IPS DF 19.7 (cell line): Measurements from ENCODE around the gene MDFIC.
A peak's percentile ranks its signal among the peaks of the same experiment; 100 is the strongest.
"Not testable (repeated sequence)": the region's sequence is repeated elsewhere in the genome, so short reads cannot be mapped to it uniquely, and the experiment has no call there.

Source experiments
- DNase-seq: peaks from one replicate; pipeline ENCODE4 v3.0.0-alpha.2; 2013; ENCODE audit warnings: low read depth, low spot score

Gene MDFIC, protein sequence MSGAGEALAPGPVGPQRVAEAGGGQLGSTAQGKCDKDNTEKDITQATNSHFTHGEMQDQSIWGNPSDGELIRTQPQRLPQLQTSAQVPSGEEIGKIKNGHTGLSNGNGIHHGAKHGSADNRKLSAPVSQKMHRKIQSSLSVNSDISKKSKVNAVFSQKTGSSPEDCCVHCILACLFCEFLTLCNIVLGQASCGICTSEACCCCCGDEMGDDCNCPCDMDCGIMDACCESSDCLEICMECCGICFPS

DNA sequence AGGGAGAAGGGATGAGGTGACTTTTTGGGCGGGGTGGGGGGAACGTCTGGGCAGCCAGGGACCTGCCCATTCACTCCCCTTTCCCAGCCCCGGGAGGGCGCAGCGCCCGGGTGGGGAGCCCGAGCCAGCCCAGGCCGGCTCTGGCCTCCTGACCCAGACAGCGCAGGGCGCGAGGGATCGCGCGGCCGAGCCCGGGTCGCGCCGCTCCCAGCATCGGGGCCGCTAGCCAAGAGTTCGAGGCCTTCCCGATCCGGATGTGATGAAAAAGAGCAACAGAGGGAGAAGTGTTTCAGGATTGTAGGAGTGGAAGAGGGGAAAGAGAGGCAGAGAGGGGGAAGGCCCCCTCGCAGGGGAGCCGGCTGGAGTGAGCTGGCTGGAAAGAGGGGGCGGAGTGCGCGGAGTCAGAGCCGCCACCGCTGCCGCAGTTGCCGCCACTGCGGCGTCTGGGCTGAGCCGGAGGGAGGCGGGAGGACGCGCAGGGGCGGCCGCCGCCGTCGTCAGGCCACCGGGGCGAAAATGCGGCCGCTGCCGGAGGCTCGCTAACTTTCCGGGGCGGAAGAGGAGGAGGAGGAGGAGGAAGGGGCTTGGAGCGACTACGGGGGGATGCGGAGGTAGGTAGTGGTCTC, at the start of gene MDFIC:
Gene MDFIC (plus strand): TSS at position 69 of the 626 bp plus-strand sequence. CDS start 940 bp downstream, outside the sequence.
- no peak for DNase-seq

DNA sequence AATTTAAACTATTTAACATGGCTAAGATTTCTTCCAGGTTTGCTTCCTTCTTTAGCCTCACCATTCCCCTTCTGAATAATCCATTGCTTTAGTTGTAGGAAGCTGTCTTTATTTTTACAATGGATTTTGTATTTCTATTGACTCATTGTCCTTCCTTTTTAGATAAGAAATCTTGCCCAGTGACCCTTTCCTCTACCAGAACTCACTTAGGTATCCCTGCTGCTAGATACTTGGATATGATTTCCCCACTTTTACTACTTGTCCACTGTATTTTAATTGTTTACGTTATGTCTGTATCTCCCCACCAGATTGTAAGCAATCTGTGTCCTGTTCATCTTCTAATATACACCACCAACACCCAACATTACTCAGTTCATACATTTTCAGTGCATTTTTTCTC, 47.7 kb upstream of the MDFIC start:
- no peak for DNase-seq

DNA sequence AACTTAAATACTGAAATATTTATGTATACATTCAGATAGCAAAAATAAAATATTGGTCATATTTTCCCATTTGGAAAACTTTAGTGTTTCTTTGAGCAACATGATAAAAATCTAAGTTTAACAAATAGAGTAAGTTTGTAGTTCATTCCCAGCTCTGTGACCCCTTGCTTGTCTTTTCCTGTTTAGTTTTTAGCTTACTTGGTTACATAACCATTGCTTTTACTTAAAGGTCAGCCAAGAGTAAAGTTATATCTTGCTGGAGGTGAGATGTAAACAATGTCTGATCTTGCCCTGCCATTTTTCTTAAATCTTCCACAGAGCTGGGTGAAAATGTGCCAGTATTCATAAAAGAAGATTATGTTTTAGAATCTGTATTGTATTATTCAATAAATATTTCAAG, 46.7 kb upstream of the MDFIC start:
- no peak for DNase-seq

DNA sequence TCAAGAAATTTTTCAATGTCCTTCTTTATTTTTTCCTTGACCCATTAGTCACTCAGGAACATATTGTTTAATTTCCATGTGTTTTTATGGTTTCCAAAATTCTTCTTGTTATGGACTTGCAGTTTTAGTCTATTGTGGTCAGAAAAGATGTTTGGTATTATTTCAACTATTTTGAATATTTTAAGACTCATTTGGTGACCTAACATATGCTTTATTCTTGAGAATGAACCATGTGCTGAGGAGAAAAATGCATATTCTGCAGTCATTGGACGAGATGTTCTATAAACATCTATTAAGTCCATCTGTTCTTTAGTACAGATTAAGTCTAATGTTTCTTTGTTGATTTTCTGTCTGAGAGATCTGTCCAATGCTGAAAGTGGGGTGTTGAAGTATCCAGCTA, 42.3 kb upstream of the MDFIC start:
- DNase-seq: no peak

DNA sequence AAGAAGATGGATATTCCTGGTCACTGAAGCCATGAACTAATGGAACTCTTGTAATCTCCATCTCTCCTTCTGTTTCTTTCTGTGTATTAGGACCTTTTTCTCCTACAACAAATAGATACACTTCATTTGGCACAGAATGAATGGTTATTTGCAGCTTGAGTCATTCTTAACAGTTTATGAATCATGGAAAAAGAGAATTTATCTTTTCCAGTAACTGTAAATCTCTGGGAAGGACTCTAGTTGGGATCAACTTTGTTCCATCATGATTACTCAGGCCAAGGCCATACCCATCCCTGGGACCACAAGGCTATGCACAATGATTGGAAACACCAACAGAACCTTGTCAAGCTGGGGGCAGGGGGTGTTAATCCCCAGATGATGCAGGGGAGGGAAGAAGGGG, 36.1 kb upstream of the MDFIC start:
- DNase-seq: no peak

DNA sequence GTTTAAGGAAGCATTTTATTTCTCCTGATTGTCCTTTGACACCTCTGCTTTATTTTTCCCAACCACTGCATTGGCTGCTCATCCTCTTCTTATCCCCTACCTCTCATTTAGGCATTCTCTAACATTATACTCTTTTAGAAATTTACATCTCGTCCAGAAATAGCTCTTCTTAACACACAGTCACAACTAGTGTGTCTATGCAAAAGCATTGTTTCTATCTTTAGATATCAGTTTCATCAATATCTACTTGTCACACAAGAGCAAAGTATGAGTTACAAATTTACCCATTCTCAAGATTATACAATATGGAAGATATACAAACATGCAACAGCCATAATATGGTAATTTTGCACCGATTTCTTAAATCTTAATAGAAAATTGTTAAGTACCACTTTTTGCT, 35.7 kb upstream of the MDFIC start:
- DNase-seq: no peak

DNA sequence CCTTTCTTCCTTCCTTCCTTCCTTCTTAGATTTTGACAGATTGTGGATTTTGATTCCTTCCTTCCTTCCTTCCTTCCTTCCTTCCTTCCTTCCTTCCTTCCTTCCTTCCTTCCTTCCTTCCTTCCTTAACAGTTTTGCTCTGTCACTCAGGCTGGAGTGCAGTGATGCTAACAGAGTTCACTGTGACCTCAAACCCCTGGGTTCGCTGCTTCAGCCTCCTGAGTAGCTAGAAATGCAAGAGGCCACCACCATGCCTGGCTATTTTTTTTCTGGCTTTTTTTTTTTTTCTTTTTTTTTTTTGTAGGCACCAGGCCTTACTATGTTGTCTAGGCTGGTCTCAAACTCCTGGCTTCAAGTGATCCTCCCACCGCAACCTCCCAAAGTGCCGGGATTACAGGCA, 32.8 kb upstream of the MDFIC start:
- DNase-seq: not testable (repeated sequence)

DNA sequence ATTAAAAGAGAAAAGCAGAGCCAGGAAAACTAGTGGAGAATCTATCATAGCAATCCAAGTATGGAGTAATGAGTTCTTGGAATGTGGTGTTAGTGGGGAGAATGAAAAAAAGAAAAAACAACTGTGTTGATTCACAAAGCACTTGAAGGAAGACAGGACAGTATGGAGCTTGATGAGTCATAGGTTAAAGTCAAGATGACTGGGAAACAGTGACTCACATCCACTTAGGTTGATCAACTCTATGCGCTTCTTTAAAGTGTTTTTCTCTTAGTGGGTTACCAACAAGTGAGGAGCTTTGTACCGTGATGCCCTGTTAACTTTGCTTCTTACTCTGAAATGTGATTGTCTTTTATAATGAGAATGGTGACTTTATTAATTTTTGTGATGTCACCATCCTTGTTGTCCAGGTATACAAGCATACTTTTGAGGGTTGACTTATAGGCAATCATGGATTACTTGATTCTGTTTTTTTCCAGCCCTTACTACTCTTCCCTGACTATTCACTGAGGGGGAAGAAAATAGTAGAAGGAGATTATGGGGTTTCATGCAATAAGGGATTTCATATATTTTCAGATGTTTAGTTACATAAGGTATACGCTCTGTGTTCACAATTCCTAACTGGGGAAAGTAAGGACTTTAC, 32.1 kb upstream of the MDFIC start:
- peak; percentile 48 for DNase-seq

DNA sequence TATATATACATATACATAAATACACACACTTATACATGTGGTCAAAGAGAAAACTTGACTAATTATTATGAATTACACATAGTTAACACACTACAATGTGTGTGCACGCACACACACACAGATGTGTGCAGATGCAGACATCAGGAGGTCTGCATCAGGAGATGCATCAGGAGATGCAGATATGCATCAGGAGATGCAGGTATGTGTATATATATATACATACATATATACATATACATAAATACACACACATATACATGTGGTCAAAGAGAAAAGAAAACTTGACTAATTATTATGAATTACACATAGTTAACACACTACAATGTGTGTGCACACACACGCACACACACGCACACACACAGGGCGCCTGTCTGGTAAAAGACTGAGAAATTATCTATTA, 31.3 kb upstream of the MDFIC start:
- no peak for DNase-seq

DNA sequence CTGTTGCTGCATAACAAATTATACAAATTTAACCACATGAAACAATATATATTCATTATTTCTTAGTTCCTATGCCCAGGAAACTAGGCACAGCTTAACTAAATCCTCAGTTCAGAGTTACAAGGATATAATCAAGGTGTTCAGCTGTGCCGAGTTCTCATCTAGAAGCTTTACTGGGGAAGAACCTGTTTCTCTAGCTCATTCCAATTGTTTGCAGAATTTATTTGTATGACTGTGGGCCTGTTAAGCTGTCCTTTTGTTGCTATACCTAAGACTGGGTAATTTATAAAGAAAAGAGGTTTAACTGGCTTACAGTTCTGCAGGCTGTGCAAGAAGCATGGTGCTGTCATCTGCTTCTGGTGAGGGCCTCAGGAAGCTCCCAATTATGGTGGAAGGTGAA, 21.8 kb upstream of the MDFIC start:
- no peak for DNase-seq

DNA sequence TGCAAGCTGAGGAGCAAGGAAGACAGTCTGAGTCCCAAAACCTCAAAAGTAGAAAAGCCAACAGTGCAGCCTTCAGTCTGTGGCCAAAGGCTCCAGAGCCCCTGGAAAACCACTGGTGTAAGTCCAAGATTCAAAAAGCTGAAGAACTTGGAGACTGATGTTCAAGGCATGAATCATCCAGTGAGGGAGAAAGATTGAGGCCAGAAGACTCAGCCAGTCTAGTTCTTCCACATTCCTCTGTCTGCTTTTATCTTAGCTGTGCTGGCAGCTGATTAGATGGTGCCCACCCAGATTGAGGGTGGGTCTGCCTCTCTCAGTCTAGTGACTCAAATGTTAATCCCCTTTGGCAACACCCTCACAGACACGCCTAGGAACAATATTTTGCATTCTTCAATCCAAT, 20.1 kb upstream of the MDFIC start:
- DNase-seq: no peak

DNA sequence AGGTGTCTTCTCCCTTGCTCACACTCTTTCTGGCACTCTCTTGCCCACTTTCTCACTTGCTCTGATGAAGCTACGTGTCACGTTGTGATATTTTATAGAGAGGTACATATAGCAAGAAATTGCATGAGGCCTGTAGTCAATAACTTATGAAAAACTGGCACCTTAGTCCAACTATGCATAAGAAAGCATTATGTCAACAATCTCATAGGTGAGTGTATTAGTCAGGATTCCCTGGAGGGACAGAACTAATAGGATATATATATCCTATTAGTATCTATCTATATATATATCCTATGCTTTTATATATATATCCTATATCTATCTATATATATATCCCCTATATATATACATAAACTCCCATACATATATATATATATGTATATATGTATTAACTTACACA, 18.8 kb upstream of the MDFIC start:
- no peak for DNase-seq

DNA sequence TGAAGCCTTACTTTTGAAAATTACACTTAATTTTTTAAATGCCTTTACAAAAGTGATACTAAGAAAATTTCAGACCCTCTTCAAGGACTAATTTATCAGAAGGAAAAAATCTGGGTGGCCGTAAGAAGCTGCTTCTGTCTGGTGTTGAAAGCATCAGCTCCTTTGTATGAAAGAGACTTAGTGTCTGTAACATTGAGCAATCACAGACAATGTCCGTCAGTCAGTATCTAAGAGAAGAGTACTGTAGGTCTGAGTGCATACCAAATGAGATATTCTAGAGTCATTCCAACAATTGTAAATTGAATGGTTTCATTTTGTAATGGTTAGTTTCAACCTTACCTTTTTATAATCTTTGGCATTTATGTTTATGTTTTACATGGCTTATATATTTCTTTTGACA, 11.1 kb upstream of the MDFIC start:
- no peak for DNase-seq

DNA sequence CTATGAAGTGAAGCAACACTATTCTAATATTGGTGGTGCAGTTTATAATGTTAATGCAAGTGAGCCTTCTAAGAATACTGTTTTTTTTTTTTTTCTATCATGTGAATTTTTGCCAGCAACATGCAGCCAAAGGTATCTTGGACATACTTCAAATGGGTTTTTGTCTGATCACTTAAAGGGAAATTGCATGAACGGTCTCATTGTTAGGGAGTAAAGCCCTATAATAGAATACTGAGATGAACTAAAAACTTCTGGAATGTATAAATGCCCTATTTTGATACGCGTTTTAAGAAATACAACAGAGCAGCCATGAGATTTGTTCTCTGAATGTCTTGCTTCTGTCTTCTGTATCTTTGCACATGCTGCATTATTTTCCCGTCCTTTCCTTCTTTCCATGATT, 10.5 kb upstream of the MDFIC start:
- no peak for DNase-seq

DNA sequence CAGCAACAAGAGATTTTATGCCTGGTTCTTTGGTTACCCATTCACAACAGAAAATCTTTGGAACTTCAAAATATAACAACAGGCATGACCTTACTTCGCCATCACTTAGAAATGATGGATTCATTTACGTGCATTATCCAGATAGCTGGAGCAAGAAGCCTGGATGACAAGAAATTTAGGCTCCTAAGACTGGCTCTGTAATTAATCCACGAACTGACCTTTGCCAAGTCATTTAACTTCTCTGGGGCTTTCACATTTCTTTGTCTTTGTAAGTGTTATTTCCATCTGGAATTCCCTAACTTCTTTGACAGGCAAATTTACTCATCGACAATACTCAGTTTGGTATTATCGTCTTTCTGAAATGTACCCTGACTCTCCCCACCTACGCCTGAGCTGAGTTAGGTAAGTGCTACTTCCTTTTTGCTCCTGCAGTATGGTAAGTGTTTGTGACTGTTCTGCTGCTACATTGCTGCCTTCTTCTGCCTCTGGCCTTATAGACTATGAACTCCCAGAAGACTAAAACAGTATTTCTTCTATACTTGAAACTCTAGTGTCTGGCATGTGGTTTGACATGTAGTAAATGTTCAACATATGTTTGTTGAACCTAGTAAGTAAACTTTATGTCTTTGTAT, 5.5 kb upstream of the MDFIC start:
- no peak for DNase-seq

DNA sequence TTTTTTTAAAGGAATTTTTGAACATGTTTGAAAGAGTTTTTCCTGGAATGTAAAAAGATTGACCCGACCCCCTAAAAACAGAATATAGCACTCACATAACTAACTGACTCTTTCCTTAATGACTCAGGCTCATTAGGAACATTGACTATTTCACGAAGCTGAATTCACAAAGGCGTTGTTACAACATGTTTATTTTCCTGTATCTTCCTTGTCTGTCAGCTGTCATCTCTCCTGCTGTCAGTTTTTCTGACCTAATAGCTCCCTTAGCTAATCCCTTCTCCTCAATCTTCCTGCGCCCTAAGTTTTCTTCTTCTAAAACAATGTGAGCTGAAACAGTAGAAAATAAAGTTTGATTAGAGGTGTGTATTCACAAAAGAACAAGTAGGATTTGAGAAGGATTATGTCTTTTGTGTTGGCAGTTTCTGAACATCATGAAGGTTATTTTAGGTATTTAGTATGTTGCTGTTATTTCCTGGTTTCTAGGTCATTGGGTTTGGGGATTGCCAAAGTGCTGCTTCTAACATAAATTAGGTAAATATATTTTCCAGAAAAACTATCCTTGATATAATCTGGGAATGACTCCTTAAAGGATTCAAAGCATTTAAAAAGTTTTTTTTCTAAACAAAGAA, 4.6 kb upstream of the MDFIC start:
- no peak for DNase-seq

DNA sequence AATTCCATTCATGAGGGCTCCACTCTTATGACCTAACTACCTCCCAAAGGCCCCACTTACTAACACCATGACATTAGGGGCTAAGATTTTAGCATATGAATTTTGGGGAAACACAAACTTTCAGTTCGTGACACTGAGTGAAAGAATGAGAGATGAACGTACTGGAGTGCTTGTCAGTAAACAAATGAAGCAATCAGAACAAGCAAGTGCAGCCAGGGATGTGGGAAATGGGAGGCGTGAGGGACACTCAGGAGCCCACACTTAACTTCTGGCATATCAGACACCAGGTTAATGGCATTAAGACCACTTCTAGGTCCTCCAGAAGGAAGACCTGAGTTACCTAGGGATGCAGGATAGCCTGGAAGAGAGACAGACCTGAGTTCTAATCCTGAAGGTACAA, 2.3 kb upstream of the MDFIC start:
- no peak for DNase-seq

DNA sequence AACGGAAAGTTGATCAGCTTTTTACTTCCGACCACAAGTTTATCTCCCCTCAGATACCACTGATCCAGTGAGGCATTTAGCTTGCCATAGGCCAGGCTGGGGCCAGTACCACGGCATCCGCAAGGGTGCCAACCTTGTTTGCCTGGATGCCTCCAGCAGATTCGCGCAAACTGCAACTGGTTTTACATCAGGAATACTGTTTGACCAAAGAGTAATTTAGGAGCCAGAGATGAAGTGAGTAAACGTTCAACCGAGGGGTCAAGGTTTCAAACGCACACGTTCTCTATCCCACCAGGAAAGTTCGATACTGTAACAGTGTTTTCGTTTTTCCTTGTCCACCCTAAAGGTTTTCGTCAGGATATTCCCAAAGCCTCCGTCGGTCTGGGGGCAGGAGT, 266 bp upstream of the MDFIC start:
- DNase-seq: no peak

DNA sequence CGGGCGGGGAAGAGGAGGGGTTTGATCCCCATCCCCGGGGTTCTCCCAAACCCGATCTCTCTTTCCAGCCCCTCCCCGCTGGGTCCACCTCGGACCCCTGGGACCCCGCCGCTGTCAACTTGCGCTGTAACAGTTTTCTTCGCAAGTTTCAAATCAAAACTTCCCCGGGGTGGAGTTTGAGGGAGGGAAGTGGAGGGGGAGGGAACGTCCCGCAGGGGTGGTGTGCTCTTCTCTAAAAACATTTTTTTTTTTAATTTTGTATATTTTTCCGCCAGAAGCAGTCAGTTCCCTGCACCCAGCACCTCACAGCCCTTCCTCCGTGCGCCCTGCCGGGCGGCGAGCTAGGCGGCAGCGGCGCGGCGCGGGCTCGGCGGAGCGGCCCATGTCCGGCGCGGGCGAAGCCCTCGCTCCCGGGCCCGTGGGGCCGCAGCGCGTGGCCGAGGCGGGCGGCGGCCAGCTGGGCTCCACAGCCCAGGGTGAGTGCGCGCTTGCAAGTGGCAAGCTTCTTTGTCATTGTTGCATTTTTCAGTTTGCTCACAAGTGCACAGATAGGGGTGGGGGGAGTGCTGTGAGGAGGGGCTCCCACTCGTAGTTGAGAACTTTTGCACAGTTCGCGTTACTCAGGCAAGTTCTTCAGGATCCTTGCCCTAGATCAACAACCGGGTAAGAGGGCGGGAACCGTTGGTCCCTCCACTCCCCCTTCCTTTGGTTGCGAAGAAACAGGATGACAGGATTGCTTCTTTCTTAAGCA, 933 bp downstream of the MDFIC start:
- DNase-seq: no peak

DNA sequence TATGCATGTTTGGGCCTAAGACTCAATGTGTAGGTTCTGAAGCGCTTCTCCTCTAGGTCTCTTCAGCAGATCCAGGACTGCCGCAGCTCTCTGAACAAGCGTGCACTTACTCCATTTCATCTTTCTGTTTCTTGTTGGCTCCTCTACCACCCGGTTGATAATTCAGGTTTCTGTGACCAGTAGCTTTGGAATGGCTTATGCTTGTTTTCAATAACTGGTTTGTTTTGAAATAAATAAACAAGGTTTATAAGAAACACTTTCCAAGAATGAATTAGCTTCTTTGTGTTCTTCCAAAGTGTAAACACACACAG, 1.5 kb downstream of the MDFIC start:
- no peak for DNase-seq

DNA sequence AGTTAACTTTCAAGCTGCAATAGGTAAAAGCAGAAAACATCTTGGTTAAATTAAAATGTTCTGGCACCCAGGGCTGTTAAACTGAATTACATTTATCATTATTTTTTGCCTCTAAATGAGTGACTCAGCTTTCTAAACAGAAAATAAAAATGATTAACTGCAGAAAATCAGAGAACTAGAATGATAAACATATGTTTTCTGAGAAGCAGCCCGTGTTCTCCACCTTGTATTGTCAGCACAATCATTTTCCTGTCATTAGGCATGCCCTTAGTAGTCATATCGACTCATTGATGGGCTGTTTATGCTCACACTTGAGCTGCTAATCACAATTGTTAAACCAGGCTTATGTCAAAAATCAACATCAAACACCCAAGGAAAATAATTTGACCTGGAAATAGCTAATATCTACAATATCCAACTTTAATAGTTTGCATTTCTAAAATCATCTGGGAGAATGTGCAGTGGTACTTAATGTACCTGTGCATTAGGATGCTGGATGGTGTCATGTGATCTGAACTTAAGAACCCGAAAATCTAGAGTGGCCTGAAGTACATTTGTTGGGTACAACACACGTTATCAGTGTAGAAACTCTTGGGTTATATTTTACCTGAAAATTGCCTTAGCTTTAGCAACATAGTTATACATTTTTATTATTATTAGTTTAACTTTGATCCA, 2.3 kb downstream of the MDFIC start:
- no peak for DNase-seq
